Stimulated activated CD8-positive, alpha-beta memory T cell treated with anti-CD3 and anti-CD28 coated beads, Interleukin-4, amount 100 ng/mL, for 4 hours (primary cell): ENCODE data around the gene CLEC1A.

Source experiments
- DNase-seq, 2 donors: peaks; one replicate each; pipeline ENCODE4 v3.0.0-alpha.2; 2020; ENCODE audit warnings: low read depth in 2 of 2, low spot score in 1 of 2

Gene CLEC1A

GRCh38 chr12:10101648-10102220, 2.9 kb upstream of the CLEC1A start:
- no peak for DNase-seq

GRCh38 chr12:10101042-10101579, 2.3 kb upstream of the CLEC1A start:
- no peak for DNase-seq

DNA sequence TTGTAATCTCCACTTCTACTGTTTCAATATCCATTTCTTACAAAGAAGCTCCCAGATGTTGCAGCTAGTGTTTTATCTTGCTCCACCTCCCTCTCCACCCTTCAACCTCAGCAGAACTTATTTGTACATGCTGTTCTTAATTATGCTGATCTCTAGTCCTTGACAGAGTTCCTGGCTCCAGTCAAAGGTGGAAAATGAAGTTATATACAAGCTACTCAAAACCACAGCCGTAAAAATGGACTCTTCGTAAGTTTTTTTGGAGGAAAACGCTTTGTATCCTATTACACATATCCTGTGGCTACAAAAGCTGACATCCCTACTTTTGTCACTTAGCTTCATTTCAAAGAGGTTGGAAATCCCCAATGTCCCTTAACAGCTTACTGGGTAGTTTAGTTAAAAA, 1.3 kb downstream of the CLEC1A start:
- no peak for DNase-seq

- no peak for DNase-seq
Measured at GRCh38 chr12:10095971-10096370, 2.8 kb downstream of the CLEC1A start.

DNA sequence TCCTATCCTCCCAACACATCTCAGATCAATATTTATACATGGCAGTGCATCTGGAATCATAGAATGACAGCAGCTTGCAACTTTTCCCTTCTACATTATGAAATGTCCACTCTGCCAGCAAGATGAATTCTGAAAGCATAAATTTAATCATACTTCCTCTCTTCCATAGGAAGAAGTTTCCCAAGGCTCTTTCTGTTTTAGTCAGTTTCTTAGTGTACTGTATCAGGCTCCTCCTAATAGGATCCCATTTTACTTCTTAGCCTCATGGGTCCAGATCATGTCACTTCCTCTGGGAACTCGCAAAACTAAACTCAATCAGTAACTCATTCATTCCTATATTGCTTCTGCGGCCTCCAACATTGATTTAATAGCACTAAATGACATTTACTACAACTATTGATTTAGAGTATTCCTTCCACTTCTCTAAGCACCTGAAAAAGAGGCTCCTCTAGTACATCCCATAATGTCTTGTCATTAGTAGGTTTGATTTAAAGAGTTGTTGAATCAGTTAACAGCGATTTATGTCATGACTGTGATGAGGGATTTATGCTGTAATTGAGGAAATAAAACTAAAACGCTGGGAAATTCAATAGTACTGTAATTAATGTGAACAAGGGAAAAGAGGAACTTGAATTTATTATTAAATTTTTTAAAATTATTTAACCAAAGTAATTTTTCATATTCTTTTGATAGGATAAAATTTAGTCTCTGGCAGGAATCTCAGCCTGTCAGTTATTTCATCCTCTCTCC, 4.0 kb downstream of the CLEC1A start:
- no peak for DNase-seq

DNA sequence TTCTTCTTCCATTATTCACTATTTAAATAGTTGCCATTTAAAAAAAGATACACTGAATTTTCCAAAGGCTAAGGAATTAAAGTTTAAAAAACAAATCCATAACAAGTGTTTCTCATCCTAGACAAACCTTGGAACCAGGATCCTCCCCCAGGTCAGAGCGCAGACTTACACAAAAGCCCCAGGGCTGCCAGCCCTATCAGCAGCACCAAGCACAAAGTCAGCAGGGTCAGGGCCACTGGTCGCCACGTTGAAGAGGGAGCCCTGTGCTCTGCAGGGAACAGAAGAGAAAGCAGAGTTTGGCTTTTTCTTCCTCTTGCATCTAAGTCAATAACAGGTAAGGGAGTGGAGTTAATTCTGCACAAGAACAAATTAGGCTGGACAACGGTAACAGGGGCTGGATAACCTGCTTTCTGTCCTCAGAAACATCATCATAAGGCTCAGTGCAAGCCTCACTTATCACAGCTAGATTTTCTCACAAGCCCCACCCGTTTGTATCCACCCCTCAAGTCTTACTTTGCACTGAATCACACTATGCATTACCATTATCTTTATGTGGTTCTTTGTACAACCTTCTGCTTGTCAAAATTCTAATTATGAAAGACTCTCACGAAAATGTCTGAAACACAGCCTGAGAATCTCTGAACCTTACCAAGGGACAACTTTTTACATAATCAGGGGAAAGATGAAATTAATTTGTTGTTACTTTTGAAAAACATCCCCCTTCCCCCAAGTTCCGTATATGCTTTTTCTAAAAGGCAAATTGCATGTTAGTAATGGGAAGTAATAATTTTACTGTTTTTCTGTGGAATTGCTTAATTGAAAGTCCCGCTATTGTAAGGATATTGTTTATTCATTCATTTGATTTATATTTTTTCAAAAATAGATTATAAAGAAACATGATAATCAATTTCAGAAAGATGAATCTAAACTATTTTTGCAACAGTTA, 9.6 kb downstream of the CLEC1A start:
- no peak for DNase-seq

DNA sequence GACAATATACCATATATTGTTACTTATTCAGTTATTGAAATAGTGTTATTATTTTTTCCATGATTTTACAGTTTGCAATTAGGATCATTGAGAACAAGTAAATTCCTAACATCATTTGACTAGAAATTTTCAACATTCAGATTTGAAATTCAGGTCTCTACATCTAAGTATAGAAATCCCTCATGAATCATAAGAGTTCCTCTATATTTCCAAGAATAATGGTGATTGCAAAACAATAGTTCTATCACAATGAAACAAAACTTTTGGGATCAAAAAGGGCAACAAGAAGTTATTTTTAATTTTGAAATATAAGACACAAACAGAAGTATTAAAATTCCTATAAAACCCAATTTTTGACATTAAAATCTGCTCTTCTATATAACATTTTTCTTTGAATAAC, 10.8 kb downstream of the CLEC1A start:
- no peak for DNase-seq

DNA sequence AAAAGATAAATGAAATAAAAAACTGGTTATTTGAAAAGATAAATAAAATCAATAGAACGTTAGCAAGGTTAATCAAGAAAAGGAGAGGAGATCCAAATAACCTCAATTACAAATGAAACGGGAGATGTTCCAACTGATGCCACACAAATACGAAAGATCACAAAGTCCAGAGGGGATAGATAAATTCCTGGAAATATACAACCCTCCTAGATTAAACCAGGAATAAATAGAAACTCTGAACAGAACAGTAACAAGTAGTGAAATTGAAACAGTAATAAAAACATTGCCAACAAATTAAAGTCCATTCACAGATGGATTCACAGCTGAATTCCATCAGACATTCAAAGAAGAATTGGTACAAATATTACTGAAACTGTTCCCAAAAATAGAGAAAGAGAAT, 12.4 kb downstream of the CLEC1A start:
- DNase-seq, result no peak

DNA sequence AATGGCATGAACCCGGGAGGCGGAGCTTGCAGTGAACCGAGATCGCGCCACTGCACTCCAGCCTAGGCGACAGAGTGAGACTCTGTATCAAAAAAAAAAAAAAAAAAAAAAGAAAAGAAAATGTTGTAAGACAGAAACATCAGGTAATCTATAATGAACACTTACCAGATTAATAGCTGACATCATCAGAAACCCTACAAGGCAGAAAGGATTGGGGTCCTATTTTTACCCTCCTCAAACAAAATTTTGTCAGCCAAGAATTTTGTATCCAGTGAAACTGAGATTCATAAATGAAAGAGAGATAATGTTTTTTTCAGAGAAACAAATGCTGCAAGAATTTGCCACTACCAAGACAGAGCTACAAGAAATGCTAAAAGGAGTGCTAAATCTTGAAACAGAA, 14.1 kb downstream of the CLEC1A start:
- DNase-seq, result no peak

DNA sequence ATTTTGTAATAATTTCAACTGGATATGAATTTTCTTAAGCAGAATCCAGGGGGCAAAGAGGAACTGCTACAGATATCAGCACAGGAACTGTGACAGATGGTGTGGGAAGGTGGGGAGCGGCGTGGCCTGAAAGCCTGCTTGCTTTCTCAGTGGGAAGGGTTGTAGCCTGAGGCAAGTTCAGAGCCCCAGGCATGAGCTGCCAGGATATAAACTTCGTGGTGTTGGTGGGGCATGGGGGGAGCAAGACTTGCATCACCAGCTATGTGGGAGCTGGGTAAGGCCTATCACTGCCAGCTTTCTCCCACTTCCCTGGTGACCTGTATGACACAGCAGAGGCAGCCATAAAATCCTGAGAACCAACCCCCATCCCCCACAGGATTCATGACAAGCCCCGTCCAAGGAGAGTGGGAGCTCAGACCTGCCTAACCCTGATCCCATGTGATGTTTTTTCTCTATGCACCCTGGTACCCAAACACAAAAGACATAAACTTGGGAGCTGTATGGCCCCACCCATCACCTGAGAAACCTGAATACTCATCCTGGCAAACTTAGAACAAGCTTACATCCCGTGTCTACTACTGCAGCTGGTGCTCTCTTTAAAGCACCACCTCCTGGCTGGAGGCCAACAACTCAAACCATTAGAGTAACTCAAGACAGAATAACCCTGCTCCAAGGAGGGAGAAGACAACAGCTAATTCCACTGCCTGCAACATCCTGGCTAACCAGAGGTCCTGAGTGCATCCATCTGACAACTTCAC, 16.5 kb downstream of the CLEC1A start:
- DNase-seq, result no peak

GRCh38 chr12:10075451-10075850, 23.3 kb downstream of the CLEC1A start:
- no peak for DNase-seq

DNA sequence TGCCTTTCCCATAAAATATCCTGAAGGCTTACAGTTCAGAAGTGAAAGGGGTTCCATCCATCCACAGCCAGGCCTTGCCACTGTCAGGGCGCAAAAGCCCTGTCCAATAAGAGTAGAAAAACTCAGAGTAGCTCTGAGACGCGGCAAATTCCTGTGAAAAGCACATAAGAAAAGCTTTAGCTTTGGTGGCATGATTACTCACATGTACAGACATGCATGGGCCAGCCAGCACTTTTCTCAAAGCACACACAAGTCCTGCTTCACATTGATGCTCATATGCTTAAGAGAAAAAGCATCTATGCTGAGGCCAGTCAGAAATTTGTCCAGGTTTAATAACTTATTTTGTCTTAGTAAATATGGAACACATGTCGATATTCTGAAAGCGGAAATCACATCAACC, 25.5 kb downstream of the CLEC1A start:
- DNase-seq, result no peak

- no peak for DNase-seq
Measured at GRCh38 chr12:10072131-10072530, 26.7 kb downstream of the CLEC1A start.

DNA sequence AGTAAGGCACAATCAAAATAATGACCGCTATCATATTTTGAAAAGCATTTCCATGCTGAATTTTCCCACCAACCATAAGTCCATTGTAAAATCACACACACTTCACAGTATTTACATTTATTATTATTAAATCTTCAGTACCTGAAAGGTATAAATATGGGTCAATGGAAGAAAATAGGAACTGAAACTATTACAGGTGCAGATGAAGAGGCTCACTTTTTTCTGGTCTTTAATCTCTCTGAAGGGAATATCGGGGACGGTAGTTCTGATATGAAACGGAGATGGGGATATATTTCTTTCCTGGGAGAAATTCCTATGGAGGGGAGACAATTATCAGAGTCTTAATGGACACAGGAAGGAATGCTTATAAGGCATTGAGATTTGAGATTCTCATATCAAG, 28.4 kb downstream of the CLEC1A start:
- DNase-seq, result no peak

GRCh38 chr12:10069976-10070375, 28.8 kb downstream of the CLEC1A start:
- DNase-seq, result no peak

- DNase-seq, result no peak
Measured at GRCh38 chr12:10069099-10069498, 29.7 kb downstream of the CLEC1A start.

- no peak for DNase-seq
Measured at GRCh38 chr12:10068644-10069043, 30.1 kb downstream of the CLEC1A start.

DNA sequence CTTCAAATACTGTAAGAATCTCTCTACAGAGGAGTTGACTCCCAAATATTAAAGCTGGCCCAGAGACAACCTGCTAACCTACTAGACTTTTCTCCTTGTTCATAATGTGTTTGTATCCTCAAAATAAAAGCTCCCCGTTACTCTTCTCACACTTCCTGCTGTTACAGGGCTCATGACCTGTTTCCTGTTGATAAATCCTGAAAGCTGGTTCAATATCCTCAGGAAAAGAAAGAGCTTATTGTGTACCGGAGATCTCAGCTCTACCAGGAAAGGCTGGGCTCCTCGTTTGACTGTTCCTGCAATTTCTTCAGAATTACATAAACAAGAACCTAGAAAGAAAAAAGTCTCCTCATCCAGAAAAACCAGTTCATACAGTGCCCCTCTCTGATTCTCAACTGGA, 30.8 kb downstream of the CLEC1A start:
- DNase-seq, result no peak

DNA sequence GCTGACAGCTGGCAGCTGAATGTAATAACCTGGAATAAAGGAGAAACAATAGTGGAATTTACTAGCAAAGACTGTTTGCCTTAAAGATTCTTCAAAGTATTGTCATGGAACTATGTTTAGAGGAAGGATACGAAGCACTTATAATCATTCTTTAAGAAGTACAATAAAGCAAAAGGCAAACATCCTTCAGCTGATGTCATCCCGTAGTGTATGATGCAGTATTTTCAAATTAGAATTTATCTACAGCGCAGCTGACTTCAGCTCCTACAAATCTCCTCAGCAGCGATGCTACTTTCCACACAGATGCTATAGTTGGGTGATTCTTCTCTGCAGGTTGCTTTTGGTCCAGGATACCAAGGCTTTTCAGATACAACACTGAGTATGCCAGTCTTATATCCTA, 31.5 kb downstream of the CLEC1A start:
- no peak for DNase-seq

- DNase-seq, result no peak
Measured at GRCh38 chr12:10065241-10065640, 33.5 kb downstream of the CLEC1A start.

DNA sequence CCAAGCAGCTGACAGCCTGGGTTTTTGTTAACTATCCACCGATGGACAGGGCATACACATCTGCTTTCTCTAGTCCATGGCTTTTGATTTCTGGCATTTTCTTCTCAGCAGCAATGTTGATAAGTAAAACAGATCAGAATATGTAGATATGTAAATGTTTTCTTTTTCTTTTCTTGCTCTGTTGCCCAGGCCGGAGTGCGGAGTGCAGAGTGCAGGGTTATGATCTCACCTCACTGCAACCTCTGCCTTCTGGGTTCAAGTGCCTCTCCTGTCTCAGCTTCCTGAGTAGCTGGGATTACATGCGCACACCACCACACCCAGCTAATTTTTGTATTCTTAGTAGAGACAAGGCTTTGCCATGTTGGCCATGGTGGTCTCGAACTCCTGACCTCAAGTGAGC, 40.4 kb downstream of the CLEC1A start:
- no peak for DNase-seq
